AG04450 (cell line): ENCODE measurements around the gene TRPM3. TPM values are rescaled to one million over a fixed set of nuclear protein-coding genes. Genes with fewer than 3 reads are reported as not detected.
A peak's percentile ranks its signal among the peaks of the same experiment; 100 is the strongest.

Source experiments
- CTCF ChIA-PET: fragments of 300-600, 350-600 bp; formaldehyde crosslinking; extraction: SDS; loops from one replicate; lab custom pipeline; 2022; ENCODE audit warnings: antibody characterized with exemption, inconsistent platforms; lab: Charles Lee
- POLR2A ChIA-PET: fragments of 350-600 bp; formaldehyde crosslinking; extraction: SDS; loops from one replicate; lab custom pipeline; 2021; ENCODE audit warnings: antibody characterized with exemption, inconsistent platforms; lab: Yijun Ruan, JAX
- DNase-seq: peaks from one replicate; pipeline ENCODE4 v3.0.0-alpha.2; 2011; ENCODE audit warnings: low read depth, low spot score
- H3K27ac ChIP-seq: one replicate; pipeline ENCODE4 v1.5.1; 2012; ENCODE audit warnings: low read depth, low read length, control low read depth
- H3K27me3 ChIP-seq: one replicate; pipeline ENCODE4 v1.6.0; 2012; ENCODE audit warnings: low read length; ENCODE audit not compliant: control insufficient read depth, insufficient read depth
- H3K4me3 ChIP-seq: 2 replicates; pipeline ENCODE4 v1.5.1; 2011; ENCODE audit warnings: mild to moderate bottlenecking, low read depth, low read length, control low read depth
- H3K9me3 ChIP-seq: 2 replicates; pipeline ENCODE4 v1.5.1; 2012; ENCODE audit warnings: low read length; ENCODE audit not compliant: control insufficient read depth, insufficient read depth
- CTCF ChIP-seq: IDR thresholded peaks from 2 replicates; pipeline ENCODE4 v1.5.1; 2011; ENCODE audit warnings: low read depth, low read length, control low read depth, inconsistent platforms
- polyA plus RNA-seq: library from polyadenylated mRNA; depleted of rRNA; stranded (reverse); fragments of >200 nt; gene quantifications from 2 replicates; pipeline ENCODE4 v1.2.3, GENCODE V29; 2011

TRPM3 gene
- polyA plus RNA-seq, 1 experiment, result 0.01 TPM

DNA sequence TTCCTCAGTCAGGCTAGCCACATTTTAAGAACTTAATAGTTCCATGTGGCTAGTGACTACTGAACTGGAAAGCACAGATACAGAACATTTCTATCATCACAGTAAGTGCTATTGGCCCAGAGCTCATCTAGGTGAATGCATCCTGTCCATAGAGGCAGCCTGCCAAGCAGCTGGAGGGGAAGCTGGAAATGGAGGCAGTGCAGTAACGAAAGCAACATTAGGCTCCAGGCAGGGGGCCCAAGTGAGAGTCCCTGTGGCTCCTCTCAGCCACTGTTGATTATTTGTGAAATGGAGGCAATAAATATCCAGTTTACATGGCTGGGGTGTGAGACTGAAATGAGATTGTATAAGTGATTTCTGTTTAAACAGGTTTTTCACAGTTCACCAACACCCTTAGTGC lies 479.8 kb downstream of the TRPM3 start:
- ChIA-PET CTCF (interaction anchor here (6.3 to 8.8 kb wide), 2 partner anchors 607 to 643 kb away, joined by 28 to 239 read pairs; no protein-coding TSS in a partner anchor), POLR2A (no interaction called here)
- H3K27ac ChIP-seq, result no peak overlapping the region
- H3K9me3 ChIP-seq, result no peaks in the 10 kb centered on the region
- H3K27me3 ChIP-seq, result peaks cover 2% of the 10 kb centered on the region
- no peak overlapping the region for H3K4me3 ChIP-seq
- no peak for TF ChIP-seq CTCF
- no peak for DNase-seq

GRCh38 chr9:70641031-70641430 lies 480.4 kb downstream of the TRPM3 start:
- no peak for TF ChIP-seq CTCF
- ChIA-PET POLR2A (no interaction called here), CTCF (interaction anchor here (0.6 to 8.8 kb wide), 12 partner anchors 15 to 1166 kb away, joined by 3 to 239 read pairs (median 6); no protein-coding TSS in a partner anchor)
- H3K9me3 ChIP-seq, result no peaks in the 10 kb centered on the region
- peaks cover 2% of the 10 kb centered on the region for H3K27me3 ChIP-seq
- DNase-seq, result no peak
- no peak overlapping the region for H3K27ac ChIP-seq
- no peak overlapping the region for H3K4me3 ChIP-seq

DNA sequence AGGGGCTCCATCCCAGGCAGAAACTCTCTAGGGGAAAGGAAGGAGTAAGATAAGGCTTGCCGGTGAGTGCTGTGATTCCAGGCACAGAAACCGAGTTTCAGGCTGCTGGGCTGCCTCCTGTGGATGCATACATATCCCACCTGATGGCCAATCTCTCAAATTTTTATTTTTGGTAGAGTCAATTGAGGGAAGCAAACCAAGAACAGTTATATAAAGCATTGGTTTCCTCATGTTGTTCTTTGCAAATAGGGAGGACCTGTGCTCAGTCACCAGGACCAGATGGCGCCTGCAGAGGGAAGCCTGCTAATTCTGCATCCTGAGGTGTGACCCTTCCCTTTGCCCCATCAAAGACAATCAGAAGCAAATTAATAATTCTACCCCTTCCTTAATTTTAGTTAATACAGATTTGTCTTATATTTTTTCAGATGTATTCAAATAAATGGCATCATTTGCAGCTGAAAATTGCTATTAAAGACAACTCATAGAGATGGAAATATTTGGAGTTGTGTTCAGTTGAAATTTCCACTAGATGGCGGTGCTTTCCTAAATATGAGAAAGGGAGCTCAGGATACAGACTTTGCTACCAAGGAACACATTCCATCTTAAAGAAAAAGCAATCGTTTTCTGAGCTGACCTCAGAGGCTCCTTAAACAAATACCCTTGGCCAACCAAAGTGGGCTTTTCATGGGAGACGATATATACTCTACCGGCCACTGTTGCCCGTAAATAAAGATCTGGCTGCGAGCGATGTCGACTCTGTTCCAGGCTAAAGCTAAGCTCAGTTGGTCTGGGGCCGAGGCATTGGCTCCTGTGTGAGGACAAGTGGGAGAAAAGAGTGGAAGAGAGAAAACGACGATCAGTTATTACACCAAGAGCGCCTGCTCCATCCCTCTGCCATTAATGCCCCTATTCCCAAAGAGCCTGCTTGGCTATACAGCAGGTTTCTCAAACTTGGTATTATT lies 481.3 kb downstream of the TRPM3 start:
- CTCF ChIA-PET, result interaction anchor here (0.6 to 8.8 kb wide), 44 partner anchors 9 to 1167 kb away, joined by 3 to 239 read pairs (median 4); no protein-coding TSS in a partner anchor
- POLR2A ChIA-PET, result interaction anchor here (0.6 kb wide), 1 partner anchor 1538 kb away, joined by 3 read pairs; no protein-coding TSS in a partner anchor
- Histone ChIP-seq H3K9me3 (no peaks in the 10 kb centered on the region), H3K27ac (no peak overlapping the region), H3K4me3 (no peak overlapping the region), H3K27me3 (peaks cover 5% of the 10 kb centered on the region)
- TF ChIP-seq CTCF, result peak; percentile 69
- DNase-seq, result peak; percentile 18

GRCh38 chr9:70635790-70636189 lies 485.6 kb downstream of the TRPM3 start:
- ChIA-PET POLR2A (no interaction called here), CTCF (interaction anchor here (0.6 to 8.8 kb wide), 5 partner anchors 56 to 1750 kb away, joined by 3 to 239 read pairs (median 3); no protein-coding TSS in a partner anchor)
- DNase-seq, result no peak
- H3K4me3 ChIP-seq, result no peak overlapping the region
- no peak overlapping the region for H3K27ac ChIP-seq
- TF ChIP-seq CTCF, result no peak
- H3K27me3 ChIP-seq, result peaks cover 5% of the 10 kb centered on the region
- H3K9me3 ChIP-seq, result no peaks in the 10 kb centered on the region
